ENCODE measurements around the gene KLC3.

DNA sequence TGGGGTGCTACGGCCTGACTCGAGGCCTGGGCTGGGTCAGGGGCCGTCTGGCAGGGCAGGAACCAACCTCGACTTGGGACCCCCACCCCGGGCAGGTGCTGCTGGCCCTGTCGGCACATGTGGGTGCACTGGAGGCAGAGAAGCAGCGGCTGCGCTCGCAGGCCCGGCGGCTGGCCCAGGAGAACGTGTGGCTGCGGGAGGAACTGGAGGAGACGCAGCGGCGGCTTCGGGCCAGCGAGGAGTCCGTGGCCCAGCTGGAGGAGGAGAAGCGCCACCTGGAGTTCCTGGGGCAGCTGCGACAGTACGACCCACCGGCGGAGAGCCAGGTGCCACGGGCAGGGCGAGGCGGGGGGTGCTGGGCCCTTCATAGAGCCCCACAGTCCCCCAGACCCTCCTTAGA, 5.9 kb downstream of the KLC3 start:
- TF ChIP-seq ZFP3 (CRISPR knock-in tag; IDR thresholded peaks at IDR 0.05): no peak
- TF ChIP-seq TOX (CRISPR knock-in tag; IDR thresholded peaks at IDR 0.05; ENCODE audit: borderline replicate concordance): no peak
- TF ChIP-seq ARNTL (CRISPR knock-in tag; IDR thresholded peaks at IDR 0.05; ENCODE audit: borderline replicate concordance, low read depth): no peak
- TF ChIP-seq, protein P1, sequence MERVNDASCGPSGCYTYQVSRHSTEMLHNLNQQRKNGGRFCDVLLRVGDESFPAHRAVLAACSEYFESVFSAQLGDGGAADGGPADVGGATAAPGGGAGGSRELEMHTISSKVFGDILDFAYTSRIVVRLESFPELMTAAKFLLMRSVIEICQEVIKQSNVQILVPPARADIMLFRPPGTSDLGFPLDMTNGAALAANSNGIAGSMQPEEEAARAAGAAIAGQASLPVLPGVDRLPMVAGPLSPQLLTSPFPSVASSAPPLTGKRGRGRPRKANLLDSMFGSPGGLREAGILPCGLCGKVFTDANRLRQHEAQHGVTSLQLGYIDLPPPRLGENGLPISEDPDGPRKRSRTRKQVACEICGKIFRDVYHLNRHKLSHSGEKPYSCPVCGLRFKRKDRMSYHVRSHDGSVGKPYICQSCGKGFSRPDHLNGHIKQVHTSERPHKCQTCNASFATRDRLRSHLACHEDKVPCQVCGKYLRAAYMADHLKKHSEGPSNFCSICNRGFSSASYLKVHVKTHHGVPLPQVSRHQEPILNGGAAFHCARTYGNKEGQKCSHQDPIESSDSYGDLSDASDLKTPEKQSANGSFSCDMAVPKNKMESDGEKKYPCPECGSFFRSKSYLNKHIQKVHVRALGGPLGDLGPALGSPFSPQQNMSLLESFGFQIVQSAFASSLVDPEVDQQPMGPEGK (CRISPR knock-in tag; IDR thresholded peaks at IDR 0.05; ENCODE audit: borderline replicate concordance): no peak
- TF ChIP-seq, protein P2, sequence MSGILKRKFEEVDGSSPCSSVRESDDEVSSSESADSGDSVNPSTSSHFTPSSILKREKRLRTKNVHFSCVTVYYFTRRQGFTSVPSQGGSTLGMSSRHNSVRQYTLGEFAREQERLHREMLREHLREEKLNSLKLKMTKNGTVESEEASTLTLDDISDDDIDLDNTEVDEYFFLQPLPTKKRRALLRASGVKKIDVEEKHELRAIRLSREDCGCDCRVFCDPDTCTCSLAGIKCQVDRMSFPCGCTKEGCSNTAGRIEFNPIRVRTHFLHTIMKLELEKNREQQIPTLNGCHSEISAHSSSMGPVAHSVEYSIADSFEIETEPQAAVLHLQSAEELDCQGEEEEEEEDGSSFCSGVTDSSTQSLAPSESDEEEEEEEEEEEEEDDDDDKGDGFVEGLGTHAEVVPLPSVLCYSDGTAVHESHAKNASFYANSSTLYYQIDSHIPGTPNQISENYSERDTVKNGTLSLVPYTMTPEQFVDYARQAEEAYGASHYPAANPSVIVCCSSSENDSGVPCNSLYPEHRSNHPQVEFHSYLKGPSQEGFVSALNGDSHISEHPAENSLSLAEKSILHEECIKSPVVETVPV (CRISPR knock-in tag; IDR thresholded peaks at IDR 0.05): no peak
- TF ChIP-seq, protein P3, sequence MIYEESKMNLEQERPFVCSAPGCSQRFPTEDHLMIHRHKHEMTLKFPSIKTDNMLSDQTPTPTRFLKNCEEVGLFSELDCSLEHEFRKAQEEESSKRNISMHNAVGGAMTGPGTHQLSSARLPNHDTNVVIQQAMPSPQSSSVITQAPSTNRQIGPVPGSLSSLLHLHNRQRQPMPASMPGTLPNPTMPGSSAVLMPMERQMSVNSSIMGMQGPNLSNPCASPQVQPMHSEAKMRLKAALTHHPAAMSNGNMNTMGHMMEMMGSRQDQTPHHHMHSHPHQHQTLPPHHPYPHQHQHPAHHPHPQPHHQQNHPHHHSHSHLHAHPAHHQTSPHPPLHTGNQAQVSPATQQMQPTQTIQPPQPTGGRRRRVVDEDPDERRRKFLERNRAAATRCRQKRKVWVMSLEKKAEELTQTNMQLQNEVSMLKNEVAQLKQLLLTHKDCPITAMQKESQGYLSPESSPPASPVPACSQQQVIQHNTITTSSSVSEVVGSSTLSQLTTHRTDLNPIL (CRISPR knock-in tag; IDR thresholded peaks at IDR 0.05; ENCODE audit: low read depth): no peak
- TF ChIP-seq CSDC2 (CRISPR knock-in tag; IDR thresholded peaks at IDR 0.05): no peak
- TF ChIP-seq ZFP30 (CRISPR knock-in tag; IDR thresholded peaks at IDR 0.05): no peak

Data from SK-N-SH treated with all-trans-retinoic acid at 6 μM for 48 hours (cell line).